ENCODE results near the gene RASEF.

Gene RASEF

GRCh38 chr9:83068414-83068813 lies 5.5 kb upstream of the RASEF start:
- H3K27me3 ChIP-seq (ENCODE audit: insufficient read depth, low read length) = no peaks in the 10 kb centered on the region
- TF ChIP-seq EZH2 (IDR thresholded peaks at IDR 0.05; ENCODE audit: borderline replicate concordance, low read length) (no peak), CTCF (IDR thresholded peaks at IDR 0.05; ENCODE audit: low read length) (no peak)
- no peaks in the 10 kb centered on the region for H3K79me2 ChIP-seq (ENCODE audit: insufficient read depth, low read length)
- H3K9me2 ChIP-seq (ENCODE audit: low read depth, low read length) = no peaks in the 10 kb centered on the region
- no peaks in the 10 kb centered on the region for H3K36me3 ChIP-seq (ENCODE audit: insufficient read depth, low read length)
- no peaks in the 10 kb centered on the region for H3K4me1 ChIP-seq (ENCODE audit: insufficient read depth, low read length, severe bottlenecking)
- H2AFZ ChIP-seq (ENCODE audit: low read length) = no peak overlapping the region
- no peak overlapping the region for H3K9ac ChIP-seq (ENCODE audit: low read length)
- H3F3A ChIP-seq (ENCODE audit: insufficient read depth, low read length) = no peaks in the 10 kb centered on the region
- no peak overlapping the region for H3K4me2 ChIP-seq (ENCODE audit: low read length)
- no peak overlapping the region for H3K27ac ChIP-seq (ENCODE audit: low read depth, low read length, poor library complexity, severe bottlenecking)
- H3K4me3 ChIP-seq (ENCODE audit: low read depth, low read length, poor library complexity, severe bottlenecking) = no peak overlapping the region
- no peaks in the 10 kb centered on the region for H4K20me1 ChIP-seq (ENCODE audit: insufficient read depth, low read length)
- no peaks in the 10 kb centered on the region for H3K9me3 ChIP-seq (ENCODE audit: low read length)

- H3K9ac ChIP-seq (ENCODE audit: low read length) = no peak overlapping the region
- no peaks in the 10 kb centered on the region for H3K4me1 ChIP-seq (ENCODE audit: insufficient read depth, low read length, severe bottlenecking)
- no peak overlapping the region for H2AFZ ChIP-seq (ENCODE audit: low read length)
- no peaks in the 10 kb centered on the region for H3F3A ChIP-seq (ENCODE audit: insufficient read depth, low read length)
- TF ChIP-seq CTCF (IDR thresholded peaks at IDR 0.05; ENCODE audit: low read length) (no peak), EZH2 (IDR thresholded peaks at IDR 0.05; ENCODE audit: borderline replicate concordance, low read length) (no peak)
- no peaks in the 10 kb centered on the region for H3K36me3 ChIP-seq (ENCODE audit: insufficient read depth, low read length)
- no peak overlapping the region for H3K27ac ChIP-seq (ENCODE audit: low read depth, low read length, poor library complexity, severe bottlenecking)
- H4K20me1 ChIP-seq (ENCODE audit: insufficient read depth, low read length) = no peaks in the 10 kb centered on the region
- no peaks in the 10 kb centered on the region for H3K27me3 ChIP-seq (ENCODE audit: insufficient read depth, low read length)
- no peaks in the 10 kb centered on the region for H3K9me2 ChIP-seq (ENCODE audit: low read depth, low read length)
- no peaks in the 10 kb centered on the region for H3K9me3 ChIP-seq (ENCODE audit: low read length)
- H3K4me3 ChIP-seq (ENCODE audit: low read depth, low read length, poor library complexity, severe bottlenecking) = no peak overlapping the region
- H3K4me2 ChIP-seq (ENCODE audit: low read length) = no peak overlapping the region
- H3K79me2 ChIP-seq (ENCODE audit: insufficient read depth, low read length) = no peaks in the 10 kb centered on the region
These were observed 4.6 kb upstream of the RASEF start for GRCh38 chr9:83067579-83067978.

- TF ChIP-seq EZH2 (IDR thresholded peaks at IDR 0.05; ENCODE audit: borderline replicate concordance, low read length) (no peak), CTCF (IDR thresholded peaks at IDR 0.05; ENCODE audit: low read length) (no peak)
- H3K36me3 ChIP-seq (ENCODE audit: insufficient read depth, low read length) = no peaks in the 10 kb centered on the region
- H3K27ac ChIP-seq (ENCODE audit: low read depth, low read length, poor library complexity, severe bottlenecking) = no peak overlapping the region
- H3F3A ChIP-seq (ENCODE audit: insufficient read depth, low read length) = no peaks in the 10 kb centered on the region
- no peaks in the 10 kb centered on the region for H3K9me3 ChIP-seq (ENCODE audit: low read length)
- no peak overlapping the region for H2AFZ ChIP-seq (ENCODE audit: low read length)
- no peak overlapping the region for H3K9ac ChIP-seq (ENCODE audit: low read length)
- no peaks in the 10 kb centered on the region for H3K4me1 ChIP-seq (ENCODE audit: insufficient read depth, low read length, severe bottlenecking)
- H3K79me2 ChIP-seq (ENCODE audit: insufficient read depth, low read length) = no peaks in the 10 kb centered on the region
- H3K27me3 ChIP-seq (ENCODE audit: insufficient read depth, low read length) = no peaks in the 10 kb centered on the region
- H4K20me1 ChIP-seq (ENCODE audit: insufficient read depth, low read length) = no peaks in the 10 kb centered on the region
- H3K4me2 ChIP-seq (ENCODE audit: low read length) = no peak overlapping the region
- H3K9me2 ChIP-seq (ENCODE audit: low read depth, low read length) = no peaks in the 10 kb centered on the region
- no peak overlapping the region for H3K4me3 ChIP-seq (ENCODE audit: low read depth, low read length, poor library complexity, severe bottlenecking)
These were observed 3.8 kb upstream of the RASEF start for GRCh38 chr9:83066771-83067170.

Data from OCI-LY1 (cell line).